Measurements from ENCODE around the gene ZNF821. TPM values are rescaled to one million over a fixed set of nuclear protein-coding genes. Genes with fewer than 3 reads are reported as not detected.
"Not testable (repeated sequence)": the region's sequence is repeated elsewhere in the genome, so short reads cannot be mapped to it uniquely, and the experiment has no call there.

Gene ZNF821
- total RNA-seq, 1 experiment from 2014 or later, result 4.9 TPM

- Histone ChIP-seq H3K27ac (ENCODE audit: low read depth, low read length) (no peak overlapping the region), H4K20me1 (ENCODE audit: insufficient read depth) (peaks cover 44% of the 10 kb centered on the region), H2AFZ (ENCODE audit: low read depth, low read length, poor library complexity, severe bottlenecking) (no peak overlapping the region), H3K4me3 (replicated peaks in 1 of 2; ENCODE audit: low read depth in 1 of 2, low read length in 2 of 2) (no peak overlapping the region), H3K79me2 (ENCODE audit: insufficient read depth, low read length) (peaks cover 100% of the 10 kb centered on the region), H3K9me3 (ENCODE audit: control insufficient read depth in 1 of 2, insufficient read depth in 1 of 2, low read depth in 1 of 2, low read length in 2 of 2) (no peaks in the 10 kb centered on the region), H3K9ac (ENCODE audit: low read length) (no peak overlapping the region), H3K36me3 (ENCODE audit: control insufficient read depth in 1 of 2, insufficient read depth in 2 of 2, low read length in 2 of 2) (peaks cover 11 to 25% of the 10 kb centered on the region in 2 experiments), H3K27me3 (ENCODE audit: insufficient read depth, low read length) (no peaks in the 10 kb centered on the region), H3K4me1 (ENCODE audit: control insufficient read depth in 1 of 2, insufficient read depth in 2 of 2, low read length in 2 of 2) (no peaks in the 10 kb centered on the region), H3K4me2 (ENCODE audit: low read length) (no peak overlapping the region), H3K9me2 (ENCODE audit: insufficient read depth) (no peaks in the 10 kb centered on the region)
- TF ChIP-seq CBX3 (IDR thresholded peaks at IDR 0.05; ENCODE audit: low read depth) (no peak), CEBPB (IDR thresholded peaks at IDR 0.05; ENCODE audit: low read depth) (no peak)
- ChIA-PET RAD21 (ENCODE audit: low non-redundant PET in 1 of 2, low total read pairs in 2 of 2, uncharacterized antibody in 2 of 2, unreplicated experiment in 2 of 2) (no interaction called here), POLR2A (interaction anchor here (1.2 kb wide), 1 partner anchor 9 kb away, joined by 3 read pairs; no protein-coding TSS in a partner anchor), CTCF (interaction anchor here (1.0 to 1.5 kb wide), 2 partner anchors 30 to 49 kb away, joined by 3 read pairs; no protein-coding TSS in a partner anchor)
- no TSS peak for BruUV-seq (replicated peaks)
- intact Hi-C loops (cut with micrococcal nuclease), result no loop called here
- DNase-seq (ENCODE audit: low read depth, low spot score) (no peak), ATAC-seq (no peak)
Observed at GRCh38 chr16:71912534-71913275, 28.7 kb upstream of the ZNF821 start.

GRCh38 chr16:71911121-71911520 lies 27.1 kb upstream of the ZNF821 start:
- no peaks in the 10 kb centered on the region for H3K4me1 ChIP-seq (ENCODE audit: control insufficient read depth in 1 of 2, insufficient read depth in 2 of 2, low read length in 2 of 2)
- no peaks in the 10 kb centered on the region for H3K27me3 ChIP-seq (ENCODE audit: insufficient read depth, low read length)
- no TSS peak for BruUV-seq (replicated peaks)
- ATAC-seq, result no peak
- no peak for TF ChIP-seq EZH2phosphoT487 (IDR thresholded peaks at IDR 0.05; ENCODE audit: borderline replicate concordance)
- RAD21 ChIA-PET (ENCODE audit: low non-redundant PET in 1 of 2, low total read pairs in 2 of 2, uncharacterized antibody in 2 of 2, unreplicated experiment in 2 of 2), result no interaction called here
- no peaks in the 10 kb centered on the region for H3K9me2 ChIP-seq (ENCODE audit: insufficient read depth)
- no peak for DNase-seq (ENCODE audit: low read depth, low spot score)
- no peaks in the 10 kb centered on the region for H3K9me3 ChIP-seq (ENCODE audit: control insufficient read depth in 1 of 2, insufficient read depth in 1 of 2, low read depth in 1 of 2, low read length in 2 of 2)
- no peak overlapping the region for H3K9ac ChIP-seq (ENCODE audit: low read length)
- H3K36me3 ChIP-seq (ENCODE audit: control insufficient read depth in 1 of 2, insufficient read depth in 2 of 2, low read length in 2 of 2), result peaks cover 0 to 16% of the 10 kb centered on the region in 2 experiments; a peak in 1 of 4 replicates
- no peak overlapping the region for H3K4me2 ChIP-seq (ENCODE audit: low read length)
- H3K79me2 ChIP-seq (ENCODE audit: insufficient read depth, low read length), result peaks cover 100% of the 10 kb centered on the region
- H3K27ac ChIP-seq (ENCODE audit: low read depth, low read length), result no peak overlapping the region
- no peak overlapping the region for H3K4me3 ChIP-seq (replicated peaks in 1 of 2; ENCODE audit: low read depth in 1 of 2, low read length in 2 of 2)
- POLR2A ChIA-PET, result interaction anchor here (0.7 kb wide), 1 partner anchor 9 kb away, joined by 3 read pairs; no protein-coding TSS in a partner anchor
- H4K20me1 ChIP-seq (ENCODE audit: insufficient read depth), result peaks cover 52% of the 10 kb centered on the region
- no peak overlapping the region for H2AFZ ChIP-seq (ENCODE audit: low read depth, low read length, poor library complexity, severe bottlenecking)
- CTCF ChIA-PET, result interaction anchor here (1.5 kb wide), 1 partner anchor 51 kb away, joined by 3 read pairs; no protein-coding TSS in a partner anchor
- intact Hi-C loops (cut with micrococcal nuclease), result no loop called here

GRCh38 chr16:71905765-71906164 lies 21.8 kb upstream of the ZNF821 start:
- POLR2A ChIA-PET; H3K9ac ChIP-seq (ENCODE audit: low read length); H3K9me3 ChIP-seq (ENCODE audit: control insufficient read depth in 1 of 2, insufficient read depth in 1 of 2, low read depth in 1 of 2, low read length in 2 of 2); RAD21 ChIA-PET (ENCODE audit: low non-redundant PET in 1 of 2, low total read pairs in 2 of 2, uncharacterized antibody in 2 of 2, unreplicated experiment in 2 of 2); CTCF ChIA-PET; H3K9me2 ChIP-seq (ENCODE audit: insufficient read depth); DNase-seq (ENCODE audit: low read depth, low spot score); BruUV-seq (replicated peaks); intact Hi-C loops (cut with micrococcal nuclease); H3K27me3 ChIP-seq (ENCODE audit: insufficient read depth, low read length); H3K27ac ChIP-seq (ENCODE audit: low read depth, low read length); H2AFZ ChIP-seq (ENCODE audit: low read depth, low read length, poor library complexity, severe bottlenecking); H3K4me1 ChIP-seq (ENCODE audit: control insufficient read depth in 1 of 2, insufficient read depth in 2 of 2, low read length in 2 of 2); H3K4me3 ChIP-seq (replicated peaks in 1 of 2; ENCODE audit: low read depth in 1 of 2, low read length in 2 of 2); ATAC-seq; H3K4me2 ChIP-seq (ENCODE audit: low read length); H3K36me3 ChIP-seq (ENCODE audit: control insufficient read depth in 1 of 2, insufficient read depth in 2 of 2, low read length in 2 of 2): not testable (repeated sequence)
- H4K20me1 ChIP-seq (ENCODE audit: insufficient read depth), result peaks cover 63% of the 10 kb centered on the region
- H3K79me2 ChIP-seq (ENCODE audit: insufficient read depth, low read length), result peaks cover 100% of the 10 kb centered on the region
